Erythroblast (primary cell): ENCODE results near the gene DHX58.
A peak's percentile ranks its signal among the peaks of the same experiment; 100 is the strongest.

Experiments used
- DNase-seq, 2 experiments: peaks; one replicate each; lab custom pipeline; 2025; lab: John Stamatoyannopoulos, UW
- GATA1 ChIP-seq: IDR thresholded peaks from 2 replicates; pipeline ENCODE4 v1.6.1; 2011; ENCODE audit warnings: low read depth, mild to moderate bottlenecking, control low read depth, low read length, moderate library complexity
- POLR2A ChIP-seq: IDR thresholded peaks from 2 replicates; pipeline ENCODE4 v1.6.1; 2011; ENCODE audit warnings: mild to moderate bottlenecking, low read length

Gene DHX58

DNA sequence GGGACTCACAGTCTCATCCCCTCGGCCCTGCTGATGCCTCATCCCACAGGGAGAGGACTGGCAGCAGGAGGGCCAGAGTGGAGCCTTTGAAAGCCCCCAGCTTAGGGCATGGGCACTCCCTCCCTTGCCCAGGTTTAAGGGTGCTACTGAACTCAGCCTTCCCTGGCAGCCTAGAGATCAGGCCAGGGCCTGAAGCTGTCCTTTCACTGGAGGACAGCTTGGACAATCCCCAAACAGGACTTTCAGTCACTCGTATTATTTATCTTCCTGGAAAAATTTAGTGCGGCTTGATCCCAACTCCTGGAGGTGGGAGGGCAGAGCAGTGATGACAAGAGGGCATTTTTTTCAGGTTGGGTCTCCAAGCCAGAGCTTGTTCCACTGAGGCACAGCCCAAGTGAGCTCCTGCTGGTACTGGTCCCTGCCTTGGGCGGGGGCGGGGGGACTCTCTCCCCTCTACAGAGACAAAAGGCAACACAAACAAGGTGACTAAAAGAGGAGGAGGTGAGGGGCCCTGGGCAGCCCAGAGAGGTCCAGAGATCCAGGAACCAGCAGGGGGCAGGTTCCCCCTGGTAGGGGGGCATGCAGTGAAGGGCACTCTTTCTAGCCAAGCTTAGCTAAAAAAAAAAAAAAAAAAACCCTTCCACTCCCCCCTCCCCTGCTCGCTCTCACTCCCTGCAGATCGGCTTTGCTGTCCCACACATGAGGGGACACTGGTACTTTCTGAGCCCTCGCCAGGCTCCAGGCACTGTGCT lies 16.0 kb downstream of the DHX58 start:
- no peak for TF ChIP-seq POLR2A
- TF ChIP-seq GATA1, result no peak
- no peak for DNase-seq

DNA sequence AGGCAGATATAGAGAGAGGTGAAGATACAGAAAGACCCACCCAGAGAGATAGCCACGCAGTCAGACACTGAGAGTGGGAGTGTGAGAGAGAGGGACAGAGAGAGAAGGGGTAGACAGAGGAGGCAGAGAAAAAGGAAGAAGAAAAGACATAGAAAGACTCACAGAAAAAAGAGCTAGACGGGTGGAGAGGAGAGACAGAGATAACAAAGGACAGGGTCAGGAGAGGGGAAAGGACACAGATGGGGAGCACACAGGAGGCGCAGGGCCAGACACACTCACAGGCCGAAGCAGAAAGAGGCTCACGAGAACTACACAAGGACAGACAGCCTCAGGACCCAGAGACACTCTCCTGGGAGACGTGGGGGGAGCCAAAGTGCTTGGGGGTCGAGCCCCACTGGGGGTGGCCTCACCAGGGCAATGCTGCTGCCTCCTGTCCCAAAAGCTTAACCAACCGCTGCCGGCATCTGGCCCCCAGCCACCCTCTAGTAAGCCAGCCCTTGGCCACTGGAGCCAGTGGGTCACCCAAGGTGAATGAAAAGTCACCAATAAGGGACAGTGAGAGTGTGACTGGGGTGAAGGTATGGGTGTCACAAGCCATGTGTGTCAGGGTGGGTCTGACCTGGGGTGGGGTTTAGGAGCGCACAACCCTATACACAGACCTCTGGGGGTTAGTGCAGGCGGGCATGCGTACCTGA lies 18.0 kb downstream of the DHX58 start:
- TF ChIP-seq GATA1, result no peak
- no peak for TF ChIP-seq POLR2A
- no peak for DNase-seq

DNA sequence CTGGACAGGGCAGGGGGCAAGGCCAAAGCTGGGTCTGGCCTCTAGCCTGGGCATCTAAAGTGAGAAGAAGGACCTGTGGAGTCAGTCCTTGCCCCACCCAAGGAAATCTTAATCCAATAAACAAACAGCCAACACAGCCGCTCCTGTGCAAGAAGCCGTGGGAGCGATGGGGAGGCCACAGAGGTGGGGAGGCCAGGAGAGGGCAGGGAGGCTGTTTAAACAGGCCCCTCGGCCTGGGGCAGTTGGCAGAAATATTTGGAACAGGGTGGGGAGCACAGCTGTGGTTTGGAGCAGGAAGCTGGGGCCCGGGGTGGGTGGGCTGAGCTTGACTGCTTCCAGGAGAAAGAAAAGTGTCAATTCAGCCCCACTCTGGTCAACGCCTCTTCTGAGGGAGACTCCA lies 19.6 kb downstream of the DHX58 start:
- DNase-seq, result no peak
- TF ChIP-seq POLR2A, result no peak
- no peak for TF ChIP-seq GATA1

DNA sequence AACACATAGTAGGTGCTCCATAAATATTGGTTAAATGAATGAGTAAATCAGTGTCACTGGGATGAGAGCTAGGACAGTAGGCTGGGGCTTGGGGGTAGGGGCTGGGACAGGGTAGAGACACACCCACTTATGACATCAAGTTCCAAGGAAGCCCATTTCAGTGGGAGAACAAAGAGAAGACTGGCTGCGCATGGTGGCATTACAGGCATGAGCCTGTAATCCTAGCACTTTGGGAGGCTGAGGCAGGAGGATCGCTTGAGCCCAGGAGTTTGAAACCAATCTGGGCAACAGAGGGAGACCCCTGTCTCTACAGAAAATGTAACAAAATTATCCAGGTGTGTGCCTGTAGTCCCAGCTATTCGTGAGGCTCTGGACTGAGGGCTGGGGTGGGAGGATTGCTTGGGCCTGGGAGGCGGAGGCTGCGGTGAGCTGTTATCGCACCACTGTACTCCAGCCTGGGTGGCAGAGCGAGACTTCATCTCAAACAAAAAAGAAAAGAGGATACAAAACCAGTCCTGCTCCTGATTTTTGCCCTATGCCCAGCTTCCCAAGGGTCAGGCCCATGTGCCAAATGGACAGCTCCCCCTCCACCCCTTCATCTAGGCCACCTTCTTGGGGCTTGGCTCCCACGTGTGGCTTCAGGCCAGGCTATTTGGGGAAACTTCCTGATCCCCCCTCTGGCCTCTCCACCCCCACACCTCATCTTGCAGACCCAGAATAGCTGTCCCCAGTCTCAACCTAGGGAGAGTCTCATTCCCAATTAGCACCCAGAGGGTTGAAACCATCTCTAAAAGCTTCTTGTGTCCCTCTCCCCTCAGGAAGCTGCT lies 21.3 kb downstream of the DHX58 start:
- no peak for TF ChIP-seq GATA1
- TF ChIP-seq POLR2A, result no peak
- DNase-seq, result no peak

DNA sequence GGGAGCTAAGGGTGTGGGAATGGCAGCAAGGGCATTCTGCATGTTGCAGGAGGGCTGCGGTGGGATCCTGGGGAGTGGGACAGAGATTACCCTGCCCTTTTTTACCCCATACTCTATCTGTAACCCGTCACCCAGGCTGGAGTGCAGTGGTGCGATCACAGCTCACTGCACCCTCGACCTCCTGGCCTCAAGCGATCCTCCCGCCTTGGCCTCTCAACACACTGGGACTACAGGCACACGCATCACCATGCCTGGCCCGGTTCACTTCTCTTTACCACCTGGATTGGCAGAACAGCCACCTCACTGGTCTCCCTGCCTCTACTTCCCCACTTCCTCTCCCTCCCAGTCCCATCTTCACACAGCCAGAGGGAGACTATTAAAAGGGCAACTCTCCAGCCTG lies 23.8 kb downstream of the DHX58 start:
- DNase-seq, result no peak
- no peak for TF ChIP-seq POLR2A
- TF ChIP-seq GATA1, result no peak

DNA sequence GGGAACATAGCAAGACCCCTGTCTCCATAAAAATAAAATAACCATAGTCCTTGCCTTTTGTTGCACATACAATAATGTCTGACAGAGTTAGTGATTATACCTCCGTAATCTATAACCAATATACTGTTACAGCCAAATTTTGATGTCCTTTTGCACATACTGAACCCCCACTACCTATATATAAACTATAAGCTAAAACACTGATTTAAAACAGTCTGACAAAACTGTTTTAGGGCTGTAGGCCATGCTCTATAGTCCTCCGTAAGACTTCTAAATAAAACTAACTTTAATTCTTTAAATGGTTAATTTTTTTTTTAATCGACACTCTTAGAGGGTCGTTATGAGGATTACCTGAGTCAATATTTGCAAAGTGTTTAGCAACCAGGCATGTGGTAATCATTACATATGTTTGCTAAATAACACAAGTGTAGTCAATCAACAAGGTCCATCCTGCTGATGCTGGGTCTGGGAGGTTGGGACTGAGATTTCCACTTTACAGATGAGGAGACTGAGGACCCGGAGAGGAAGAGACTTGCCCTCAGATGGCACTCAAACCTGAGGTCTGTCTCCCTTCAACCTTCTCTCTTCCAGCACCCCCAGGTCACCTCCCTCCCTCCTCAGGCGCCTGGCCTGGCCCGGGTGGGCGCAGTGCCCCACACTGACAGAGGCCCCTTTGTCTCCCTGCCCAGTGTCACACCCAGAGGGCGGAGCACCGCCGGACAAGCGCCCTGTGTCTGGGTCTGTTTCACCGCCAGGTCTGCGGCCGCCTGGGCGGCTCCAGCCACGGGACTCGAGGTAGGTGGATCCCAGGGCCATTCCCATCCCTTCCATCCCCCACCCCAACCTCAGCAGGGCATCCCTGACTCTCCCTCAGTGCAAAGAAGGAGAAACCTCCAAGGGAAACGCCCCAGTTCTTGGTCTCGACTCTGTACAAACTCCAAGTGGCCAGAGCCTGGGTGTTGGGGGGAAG lies 24.5 kb downstream of the DHX58 start:
- no peak for DNase-seq
- no peak for TF ChIP-seq GATA1
- TF ChIP-seq POLR2A, result no peak

DNA sequence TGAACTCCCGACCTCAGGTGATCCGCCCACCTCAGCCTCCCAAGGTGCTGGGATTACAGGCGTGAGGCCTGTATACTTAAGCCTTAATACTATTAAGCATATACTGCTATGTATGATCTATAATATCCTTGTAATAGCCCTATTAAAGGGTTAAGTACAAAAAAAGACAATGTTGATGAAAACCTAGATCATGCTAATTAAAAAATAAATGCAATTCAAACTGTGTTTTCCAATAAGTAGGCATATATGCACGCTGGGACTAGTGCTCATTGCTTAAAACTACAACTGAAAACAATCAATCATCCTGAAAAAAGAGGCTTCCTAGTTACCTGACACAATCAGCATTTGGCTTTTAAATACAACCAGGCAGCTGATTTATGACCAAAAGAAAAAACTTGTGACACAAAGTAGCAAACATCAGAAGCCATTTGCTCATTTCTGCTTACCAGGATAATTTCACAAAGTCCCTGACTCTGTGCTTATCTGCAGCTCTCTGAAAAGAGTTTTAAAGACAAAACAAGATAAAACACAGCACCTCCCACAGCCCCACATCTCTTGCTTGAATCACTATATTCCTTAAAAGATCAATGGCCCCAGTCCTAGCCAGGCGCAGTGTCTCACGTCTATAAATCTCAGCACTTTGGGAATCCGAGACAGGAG lies 25.3 kb downstream of the DHX58 start:
- no peak for TF ChIP-seq POLR2A
- TF ChIP-seq GATA1, result no peak

DNA sequence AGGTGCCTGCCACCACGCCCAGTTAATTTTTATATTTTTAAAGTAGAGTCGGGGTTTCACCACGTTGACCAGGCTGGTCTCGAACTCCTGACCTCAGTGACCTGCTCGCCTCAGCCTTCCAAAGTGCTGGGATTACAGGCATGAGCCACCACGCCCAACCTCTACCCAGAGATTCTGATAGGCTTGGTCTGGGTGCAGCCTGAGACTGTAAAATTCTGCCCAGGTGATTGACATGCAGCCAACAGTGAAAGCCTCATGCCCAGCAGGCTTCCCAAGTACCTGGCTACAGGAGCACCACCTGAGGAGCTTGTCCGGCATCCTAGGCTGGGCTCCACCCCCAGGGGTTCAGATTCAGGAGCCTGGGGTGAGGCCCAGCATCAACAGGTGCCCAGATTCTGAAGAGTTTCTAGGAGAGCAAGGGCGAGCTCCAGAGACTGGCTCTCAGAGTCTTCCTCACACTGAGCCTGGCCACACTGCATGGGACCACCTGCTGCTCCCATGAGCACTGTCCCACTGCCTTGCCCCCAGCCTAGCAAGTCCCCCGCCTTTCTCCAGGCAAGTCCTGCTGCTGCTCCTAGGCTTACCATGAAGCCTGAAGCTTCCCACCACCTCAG lies 30.9 kb downstream of the DHX58 start:
- no peak for TF ChIP-seq GATA1
- no peak for TF ChIP-seq POLR2A
- DNase-seq, result no peak

More for the DNA sequence above, 25.3 kb downstream of the DHX58 start:
- peak in 1 of 2 experiments; percentile 38 for DNase-seq

DNA sequence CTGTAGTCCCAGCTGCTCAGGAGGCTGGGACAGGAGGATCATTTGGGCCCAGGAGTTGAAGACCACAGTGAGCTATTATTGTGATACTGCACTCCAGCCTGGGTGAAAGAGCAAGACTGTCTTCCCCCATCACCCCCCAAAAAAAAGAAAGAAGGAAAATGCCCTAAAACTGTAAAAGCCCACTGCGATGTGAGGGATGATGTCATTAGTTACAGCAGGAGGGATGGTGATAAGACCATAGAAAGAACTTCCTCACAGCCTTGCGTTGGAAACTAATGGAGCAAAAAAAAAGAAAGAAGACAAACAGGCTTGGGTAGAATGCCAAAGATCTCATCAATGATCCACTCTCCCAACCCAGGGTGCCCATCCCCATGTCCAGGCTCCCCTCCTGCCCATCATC lies 33.0 kb downstream of the DHX58 start:
- DNase-seq, result no peak
- no peak for TF ChIP-seq POLR2A

DNA sequence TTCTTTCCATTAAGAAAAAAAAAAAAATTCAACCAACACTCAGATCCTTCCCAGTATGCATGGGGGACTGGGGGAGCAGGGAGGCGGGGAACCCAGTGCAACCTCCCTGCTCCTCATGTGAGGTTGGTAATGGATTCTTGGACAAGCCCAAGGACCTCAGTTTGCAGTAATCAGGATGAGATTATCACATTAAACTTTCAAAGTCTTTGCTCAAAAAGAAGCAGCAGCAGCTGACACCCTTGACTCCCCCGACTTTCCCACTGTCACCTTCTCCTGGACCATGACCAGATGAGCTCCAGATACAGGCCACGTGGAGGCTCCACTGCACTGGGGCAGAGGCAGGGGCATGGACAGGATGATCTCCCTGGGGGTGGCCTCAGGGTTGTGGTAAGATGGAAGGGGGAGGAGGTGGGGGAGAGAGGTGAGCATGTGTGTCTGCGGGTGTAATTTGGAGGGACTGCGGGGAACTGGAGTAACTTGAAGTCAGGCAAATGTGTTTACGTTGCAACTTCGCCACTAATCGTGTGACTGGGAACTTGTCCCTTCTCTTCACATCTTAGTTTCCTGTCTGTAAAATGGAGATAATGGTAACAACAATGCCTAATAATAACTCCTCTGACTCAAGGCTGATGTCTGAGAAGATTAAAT lies 34.0 kb downstream of the DHX58 start:
- DNase-seq, result peak in 1 of 2 experiments; percentile 42
- TF ChIP-seq GATA1, result no peak
- no peak for TF ChIP-seq POLR2A

DNA sequence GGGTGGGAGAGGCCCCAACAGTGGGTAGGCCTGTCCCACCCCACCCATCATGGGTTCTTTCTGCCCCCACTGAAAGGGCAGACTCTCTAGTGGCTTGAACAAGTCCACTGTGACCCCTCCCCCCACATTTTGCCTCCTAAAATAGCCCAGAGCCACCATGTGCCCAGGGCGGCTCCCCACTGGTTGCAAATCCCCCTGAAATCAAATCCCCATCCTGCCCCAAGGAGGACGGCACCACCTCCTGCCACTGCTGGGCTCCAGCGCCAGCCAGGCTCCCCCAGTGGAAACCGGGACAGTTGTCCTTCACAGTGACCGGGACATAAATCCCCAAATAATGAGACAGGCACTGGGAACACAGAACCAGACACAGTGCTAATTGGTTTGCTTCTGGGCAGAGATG lies 34.8 kb downstream of the DHX58 start:
- TF ChIP-seq POLR2A (no peak), GATA1 (no peak)
- no peak for DNase-seq
